ENCODE data around the gene KCNJ5.

KCNJ5 gene

DNA sequence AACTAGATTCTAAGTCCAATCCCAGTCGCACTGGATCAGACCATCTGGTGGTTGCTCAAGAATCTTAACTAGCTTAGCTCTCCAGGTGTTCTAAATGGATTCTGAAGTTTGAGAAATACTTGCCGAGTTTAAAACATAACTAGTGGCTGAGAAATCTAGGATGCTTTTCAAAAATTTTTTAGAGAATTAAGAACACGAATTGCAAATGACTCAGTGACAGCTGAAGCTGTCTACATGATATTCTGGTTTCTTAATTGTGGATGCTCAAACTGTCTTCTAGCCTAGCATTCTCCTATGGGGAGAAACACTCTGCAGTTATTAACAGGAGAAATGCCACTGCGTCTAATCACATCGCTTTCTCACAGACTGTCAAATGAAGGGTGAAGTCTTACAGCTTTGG, 71.7 kb downstream of the KCNJ5 start:
- DNase-seq = no peak

DNA sequence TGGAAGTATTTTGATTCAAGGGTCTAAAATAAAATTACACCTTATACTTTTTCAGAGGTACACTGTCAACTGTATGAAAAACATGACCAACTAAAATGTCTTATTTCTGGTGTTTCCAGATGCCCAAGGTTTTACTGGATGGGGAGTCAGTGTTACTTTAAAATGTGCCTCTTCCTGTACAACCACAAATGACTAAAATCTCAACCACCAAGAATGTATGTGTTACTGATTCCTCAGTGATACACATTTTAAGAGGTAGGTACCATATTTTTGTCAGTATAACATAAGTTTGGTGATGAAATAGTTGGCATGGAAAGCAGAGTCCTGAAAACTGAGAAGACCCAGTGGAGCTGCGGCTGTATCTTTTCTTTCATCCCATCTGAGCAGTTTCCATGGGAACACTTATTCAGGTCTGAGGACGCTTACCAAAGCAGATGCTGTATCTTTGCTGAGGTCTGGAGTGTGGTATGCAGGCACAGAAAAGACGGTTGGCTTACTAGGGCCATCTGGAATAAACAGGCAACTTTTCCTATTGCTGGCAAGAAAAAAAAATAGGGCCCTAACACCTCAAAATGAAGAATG, 72.7 kb downstream of the KCNJ5 start:
- DNase-seq = no peak

DNA sequence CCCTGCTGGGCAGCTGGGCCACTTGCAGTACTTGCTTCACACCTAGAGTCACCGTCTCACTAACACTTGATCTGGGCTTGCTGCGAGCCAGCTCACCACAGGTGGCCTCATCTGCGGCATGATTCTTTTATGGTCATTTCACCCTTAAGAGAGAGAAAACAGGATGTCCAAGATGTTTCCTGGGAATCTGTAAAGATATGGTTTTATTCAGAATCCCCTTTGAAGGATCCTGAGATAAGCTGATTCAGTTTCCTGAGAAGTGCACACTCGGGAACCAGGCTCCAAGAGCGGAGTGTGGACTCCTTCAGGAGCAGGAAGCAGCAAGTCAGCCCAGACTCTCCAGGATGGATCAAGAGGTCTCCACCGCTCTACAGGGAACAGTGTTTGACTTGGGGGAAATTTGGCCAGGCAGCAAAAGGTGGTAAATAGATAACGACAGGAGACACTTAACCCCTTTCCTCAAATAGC, 73.3 kb downstream of the KCNJ5 start:
- DNase-seq = no peak

DNA sequence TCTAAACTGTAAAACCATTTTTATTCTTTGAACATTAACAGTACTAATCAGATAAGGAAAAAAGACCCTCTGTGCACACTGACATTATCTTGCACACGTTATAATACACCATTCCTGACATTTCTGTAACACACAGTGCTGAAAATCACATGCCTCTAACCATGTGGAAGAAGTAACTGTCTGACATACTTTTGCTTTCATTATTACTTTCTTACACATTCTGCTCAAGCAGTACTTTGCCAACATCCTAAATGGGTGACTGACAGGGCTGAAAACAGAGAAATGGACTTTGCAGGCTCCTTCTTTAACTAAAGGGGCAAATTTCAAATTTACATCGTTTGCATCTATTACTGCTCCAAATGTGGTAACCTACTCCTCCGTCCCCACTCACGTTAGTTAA, 74.3 kb downstream of the KCNJ5 start:
- DNase-seq = no peak

GRCh38 chr11:128967578-128967977, 76.4 kb downstream of the KCNJ5 start:
- no peak for DNase-seq

DNA sequence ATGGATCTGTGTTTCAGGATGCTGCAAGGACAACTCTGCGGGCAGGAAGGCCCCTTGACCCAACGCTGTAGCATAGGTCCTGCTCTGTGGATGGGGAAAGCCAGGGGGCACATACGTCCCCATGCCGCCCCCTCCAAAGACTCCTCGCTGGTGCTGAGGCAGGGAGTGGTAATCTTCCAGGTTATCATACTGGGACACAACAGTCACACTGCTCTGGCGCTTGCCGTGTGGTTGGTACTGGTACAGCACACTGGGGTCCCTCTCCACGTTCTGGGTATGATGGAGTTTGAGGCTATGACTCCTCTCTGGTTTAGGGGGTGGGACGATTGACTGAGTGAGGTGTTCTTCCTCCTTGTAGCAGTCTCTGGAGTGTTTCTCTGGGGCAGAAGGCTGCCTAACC, 77.8 kb downstream of the KCNJ5 start:
- DNase-seq = no peak
